ENCODE data around the gene FMO5.

- TF ChIP-seq POLR2AphosphoS5 (IDR thresholded peaks at IDR 0.05): no peak
- TF ChIP-seq CTCF (IDR thresholded peaks at IDR 0.05): no peak
- no peak for TF ChIP-seq EP300 (IDR thresholded peaks at IDR 0.05; ENCODE audit: low read depth)
Observed at GRCh38 chr1:147185432-147185831, 39.7 kb downstream of the FMO5 start.
